Mesendoderm (in vitro differentiated cells): ENCODE results near the gene NECTIN4.
A peak's percentile ranks its signal among the peaks of the same experiment; 100 is the strongest.
"Not testable (repeated sequence)": the region's sequence is repeated elsewhere in the genome, so short reads cannot be mapped to it uniquely, and the experiment has no call there.

Experiments used
- DNase-seq: peaks from one replicate; pipeline ENCODE4 v3.0.0; 2013
- H2AK5ac ChIP-seq: 2 replicates; pipeline ENCODE4 v1.6.1; 2013; ENCODE audit warnings: low read length, inconsistent platforms
- H2BK120ac ChIP-seq: 2 replicates; pipeline ENCODE4 v1.6.1; 2013; ENCODE audit warnings: low read depth, mild to moderate bottlenecking, low read length, moderate library complexity, mixed read lengths
- H2BK15ac ChIP-seq: replicated peaks from 2 replicates; pipeline ENCODE4 v1.6.1; 2013; ENCODE audit warnings: low read depth, mild to moderate bottlenecking, moderate library complexity
- H2BK5ac ChIP-seq: 2 replicates; pipeline ENCODE4 v1.6.1; 2013; ENCODE audit warnings: low read length, inconsistent platforms
- H3K18ac ChIP-seq: 2 replicates; pipeline ENCODE4 v1.6.1; 2013; ENCODE audit warnings: mild to moderate bottlenecking, low read length, mixed read lengths
- H3K23ac ChIP-seq: one replicate; pipeline ENCODE4 v1.6.1; 2013; ENCODE audit warnings: low read length
- H3K27ac ChIP-seq: 2 replicates; pipeline ENCODE4 v1.5.1; 2013; ENCODE audit warnings: low read depth, mild to moderate bottlenecking, inconsistent platforms, low read length, moderate library complexity
- H3K27me3 ChIP-seq: 2 replicates; pipeline ENCODE4 v1.6.1; 2013; ENCODE audit warnings: low read length, control low read depth, mild to moderate bottlenecking, inconsistent platforms; ENCODE audit not compliant: insufficient read depth, poor library complexity
- H3K36me3 ChIP-seq: 2 replicates; pipeline ENCODE4 v1.6.1; 2013; ENCODE audit warnings: low read length, inconsistent platforms; ENCODE audit not compliant: control insufficient read depth, insufficient read depth
- H3K4ac ChIP-seq: one replicate; pipeline ENCODE4 v1.6.1; 2013; ENCODE audit warnings: low read depth, mild to moderate bottlenecking, low read length, moderate library complexity
- H3K4me1 ChIP-seq: 2 replicates; pipeline ENCODE4 v1.6.1; 2013; ENCODE audit warnings: low read depth, low read length, inconsistent platforms; ENCODE audit not compliant: control insufficient read depth
- H3K4me2 ChIP-seq: 2 replicates; pipeline ENCODE4 v1.6.1; 2013; ENCODE audit warnings: low read length
- H3K4me3 ChIP-seq: 2 replicates; pipeline ENCODE4 v1.5.1; 2013; ENCODE audit warnings: mild to moderate bottlenecking, low read length
- H3K56ac ChIP-seq: one replicate; pipeline ENCODE4 v1.6.1; 2013; ENCODE audit warnings: low read length
- H3K79me1 ChIP-seq: 2 replicates; pipeline ENCODE4 v1.6.1; 2013; ENCODE audit warnings: low read length, inconsistent platforms
- H3K79me2 ChIP-seq: 2 replicates; pipeline ENCODE4 v1.6.1; 2013; ENCODE audit warnings: mild to moderate bottlenecking, low read length; ENCODE audit not compliant: control insufficient read depth, insufficient read depth
- H3K9ac ChIP-seq: 2 replicates; pipeline ENCODE4 v1.6.1; 2013; ENCODE audit warnings: low read length, inconsistent platforms
- H4K5ac ChIP-seq: one replicate; pipeline ENCODE4 v1.6.1; 2013; ENCODE audit warnings: low read length
- H4K8ac ChIP-seq: one replicate; pipeline ENCODE4 v1.6.1; 2013; ENCODE audit warnings: low read depth, mild to moderate bottlenecking, control low read depth, low read length, moderate library complexity
- WGBS: extraction: QIAGEN DNeasy Blood & Tissue Kit; methylation state at CpG from one replicate; pipeline ENCODE4 v1.1.7; 2013; ENCODE audit warnings: low lambda C conversion rate, missing lambda C conversion rate; ENCODE audit not compliant: insufficient coverage; ENCODE audit errors: extremely low coverage; 5-methylcytosine and 5-hydroxymethylcytosine counted together

Gene NECTIN4

DNA sequence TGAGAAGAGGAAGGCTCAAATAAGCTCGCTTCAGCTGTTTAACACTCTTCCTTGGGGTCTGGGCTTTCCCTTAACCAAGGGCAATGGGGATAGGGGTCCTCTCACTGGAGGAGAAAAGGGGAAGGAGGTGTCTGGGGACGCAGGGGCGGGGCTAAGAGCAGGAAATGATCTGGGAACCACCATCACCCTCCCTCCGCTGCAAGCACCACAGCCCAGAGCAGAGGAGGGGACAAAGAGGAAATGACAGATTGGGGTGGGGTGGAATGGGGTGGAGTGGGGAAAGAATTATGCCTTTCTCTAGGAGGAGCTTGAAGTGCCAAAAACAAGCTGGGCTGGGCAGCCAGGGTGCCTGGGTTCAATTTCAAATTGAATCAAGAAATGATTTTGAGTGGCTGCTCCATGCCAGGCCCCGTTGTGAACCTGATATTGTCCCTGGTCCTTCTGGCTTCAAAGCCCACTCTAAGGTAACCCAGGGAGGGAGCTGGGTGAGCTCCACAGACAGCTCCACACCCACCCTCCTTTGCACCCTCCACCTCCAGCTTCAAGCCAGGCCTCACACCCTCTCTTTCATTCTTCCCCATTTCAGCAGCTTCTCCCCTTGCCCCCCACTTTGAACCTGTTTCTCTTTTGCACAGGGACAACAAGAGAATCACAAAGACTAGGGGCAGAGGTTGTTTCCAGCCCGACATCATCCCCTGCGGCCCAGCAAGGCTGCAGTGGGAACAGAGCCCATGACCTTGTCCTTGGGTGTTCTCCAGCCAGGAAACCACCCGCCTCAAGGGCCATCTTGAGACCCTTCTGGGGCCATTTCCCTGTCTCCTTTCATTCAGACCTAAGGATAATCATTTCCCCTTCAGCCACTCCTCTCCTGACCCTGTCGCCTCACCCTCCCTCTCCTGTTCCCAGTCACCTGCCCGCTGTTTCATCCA lies 20.8 kb downstream of the NECTIN4 start:
- H3K27ac ChIP-seq = no peak overlapping the region
- H2BK120ac ChIP-seq = no peak overlapping the region
- no peak overlapping the region for H3K4me3 ChIP-seq
- H3K79me1 ChIP-seq = no peaks in the 10 kb centered on the region
- no peak for DNase-seq
- no peak overlapping the region for H3K4ac ChIP-seq
- H3K79me2 ChIP-seq = no peaks in the 10 kb centered on the region
- no peak overlapping the region for H3K4me2 ChIP-seq
- H2BK5ac ChIP-seq = no peak overlapping the region
- peak overlapping the region; percentile 11 for H3K56ac ChIP-seq
- H3K4me1 ChIP-seq = peaks cover 3% of the 10 kb centered on the region
- no peak overlapping the region for H3K23ac ChIP-seq
- peak overlapping the region; percentile 87 for H4K8ac ChIP-seq
- no peak overlapping the region for H3K18ac ChIP-seq
- no peaks in the 10 kb centered on the region for H3K27me3 ChIP-seq
- no peak overlapping the region for H3K9ac ChIP-seq
- peak overlapping the region; percentile 1 for H4K5ac ChIP-seq
- H2BK15ac ChIP-seq = no peak overlapping the region
- no CpG with 5 or more reads among the region's 10 CpGs for WGBS
- no peak overlapping the region for H2AK5ac ChIP-seq
- H3K36me3 ChIP-seq = no peaks in the 10 kb centered on the region

DNA sequence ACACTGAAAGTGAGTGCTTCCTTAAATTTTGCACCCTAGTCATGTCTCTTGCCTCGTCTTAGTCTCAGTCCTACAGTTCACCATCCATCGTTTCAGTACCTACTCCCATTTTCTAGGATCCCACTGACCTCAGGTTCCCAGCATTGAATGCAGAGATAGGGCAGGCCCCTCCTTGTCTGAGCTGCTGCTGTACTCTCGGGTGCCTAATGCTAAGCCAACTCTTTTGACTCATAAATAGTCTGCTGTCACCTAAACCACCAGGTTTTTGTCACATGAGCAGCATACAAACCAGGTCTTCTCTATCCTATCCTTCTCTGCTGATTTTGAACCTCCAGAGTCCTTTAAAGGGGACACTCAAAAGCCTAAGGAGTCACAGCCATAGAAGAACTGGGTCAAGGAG lies 22.7 kb downstream of the NECTIN4 start:
- Histone ChIP-seq H3K79me1 (no peaks in the 10 kb centered on the region), H3K36me3 (no peaks in the 10 kb centered on the region), H3K18ac (no peak overlapping the region), H2BK120ac (no peak overlapping the region), H3K27me3 (no peaks in the 10 kb centered on the region), H2BK5ac (no peak overlapping the region), H3K9ac (peak overlapping the region; percentile 7), H2AK5ac (no peak overlapping the region), H3K4ac (no peak overlapping the region), H3K23ac (no peak overlapping the region), H4K8ac (no peak overlapping the region), H3K79me2 (no peaks in the 10 kb centered on the region), H3K4me1 (peaks cover 3% of the 10 kb centered on the region), H3K4me2 (no peak overlapping the region), H2BK15ac (no peak overlapping the region), H3K27ac (no peak overlapping the region), H4K5ac (no peak overlapping the region), H3K4me3 (no peak overlapping the region), H3K56ac (peak overlapping the region; percentile 49)
- WGBS = no CpG with 5 or more reads among the region's 3 CpGs
- DNase-seq = no peak

DNA sequence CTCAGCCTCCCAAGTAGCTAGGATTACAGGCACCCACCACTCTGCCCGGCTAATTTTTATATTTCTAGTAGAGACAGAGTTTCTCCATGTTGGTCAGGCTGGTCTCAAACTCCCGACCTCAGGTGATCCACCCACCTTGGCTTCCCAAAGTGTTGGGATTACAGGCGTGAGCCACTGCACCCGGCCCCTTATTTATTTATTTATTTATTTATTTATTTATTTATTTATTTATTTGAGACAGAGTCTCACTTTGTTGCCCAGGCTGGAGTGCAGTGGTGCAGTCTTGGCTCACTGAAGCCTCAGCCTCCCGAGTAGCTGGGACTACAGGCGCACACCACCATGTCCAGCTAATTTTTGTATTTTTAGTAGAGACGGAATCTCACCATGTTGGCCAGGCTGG lies 23.7 kb downstream of the NECTIN4 start:
- not testable (repeated sequence) for H4K5ac ChIP-seq, H3K79me2 ChIP-seq, H4K8ac ChIP-seq, DNase-seq, H3K4me1 ChIP-seq, H3K18ac ChIP-seq, H3K9ac ChIP-seq, H3K27me3 ChIP-seq, H2BK5ac ChIP-seq, H3K4me3 ChIP-seq, H2BK15ac ChIP-seq, H3K4ac ChIP-seq, H2AK5ac ChIP-seq, H3K36me3 ChIP-seq, H3K79me1 ChIP-seq, H3K4me2 ChIP-seq, H3K56ac ChIP-seq, H2BK120ac ChIP-seq, H3K23ac ChIP-seq, H3K27ac ChIP-seq
- no CpG with 5 or more reads among the region's 7 CpGs for WGBS

DNA sequence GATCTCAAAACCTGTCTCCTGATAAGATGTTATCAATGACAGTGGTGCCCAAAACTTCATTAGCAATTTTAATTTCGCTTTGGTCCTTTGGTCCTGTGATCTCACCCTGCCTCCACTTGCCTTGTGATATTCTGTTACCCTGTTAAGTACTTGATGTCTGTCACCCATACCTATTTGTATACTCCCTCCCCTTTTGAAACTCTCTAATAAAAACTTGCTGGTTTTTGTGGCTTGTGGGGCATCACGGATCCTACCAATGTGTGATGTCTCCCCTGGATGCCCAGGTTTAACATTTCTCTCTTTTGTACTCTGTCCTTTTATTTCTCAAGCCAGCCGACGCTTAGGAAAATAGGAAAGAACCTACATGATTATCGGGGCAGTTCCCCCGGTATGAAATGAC lies 25.4 kb downstream of the NECTIN4 start:
- H3K27me3 ChIP-seq, H3K18ac ChIP-seq, H2BK120ac ChIP-seq, H3K27ac ChIP-seq, H3K79me1 ChIP-seq, H4K5ac ChIP-seq, H3K4ac ChIP-seq, H3K9ac ChIP-seq, DNase-seq, H4K8ac ChIP-seq, H3K4me2 ChIP-seq, H3K4me1 ChIP-seq, H2BK15ac ChIP-seq, H3K23ac ChIP-seq, H3K79me2 ChIP-seq, H3K4me3 ChIP-seq, H3K56ac ChIP-seq, H3K36me3 ChIP-seq, H2AK5ac ChIP-seq, H2BK5ac ChIP-seq: not testable (repeated sequence)
- WGBS = no CpG with 5 or more reads among the region's 6 CpGs

DNA sequence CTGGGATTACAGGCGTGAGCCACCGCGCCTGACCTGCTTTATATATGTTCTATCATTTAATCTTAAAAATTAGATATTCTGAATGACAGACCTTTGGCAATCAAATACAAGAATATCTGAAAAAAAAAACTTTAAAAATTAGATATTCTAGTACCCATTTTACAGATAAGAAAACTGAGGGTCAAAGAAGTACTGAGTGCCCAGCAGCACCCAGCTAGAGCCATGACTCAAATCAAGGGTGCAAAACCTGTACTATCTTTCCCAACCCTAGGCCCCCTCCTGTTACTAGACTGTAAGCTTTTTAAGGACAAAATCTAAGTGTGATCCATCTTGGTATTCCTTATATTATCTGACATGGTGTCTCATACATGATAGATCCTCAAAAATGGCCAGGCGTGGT lies 27.9 kb downstream of the NECTIN4 start:
- WGBS = no CpG with 5 or more reads among the region's 4 CpGs
- no peak overlapping the region for H3K4me2 ChIP-seq
- no peak overlapping the region for H3K18ac ChIP-seq
- no peak overlapping the region for H3K4me3 ChIP-seq
- H3K27me3 ChIP-seq = no peaks in the 10 kb centered on the region
- H3K56ac ChIP-seq = no peak overlapping the region
- no peak overlapping the region for H2AK5ac ChIP-seq
- no peak overlapping the region for H2BK5ac ChIP-seq
- no peak for DNase-seq
- H2BK120ac ChIP-seq = no peak overlapping the region
- no peak overlapping the region for H4K8ac ChIP-seq
- H3K4ac ChIP-seq = no peak overlapping the region
- H3K36me3 ChIP-seq = no peaks in the 10 kb centered on the region
- no peak overlapping the region for H3K23ac ChIP-seq
- H3K9ac ChIP-seq = no peak overlapping the region
- H3K79me2 ChIP-seq = no peaks in the 10 kb centered on the region
- H3K79me1 ChIP-seq = no peaks in the 10 kb centered on the region
- H3K4me1 ChIP-seq = peaks cover 3% of the 10 kb centered on the region
- H4K5ac ChIP-seq = no peak overlapping the region
- H3K27ac ChIP-seq = no peak overlapping the region
- no peak overlapping the region for H2BK15ac ChIP-seq

DNA sequence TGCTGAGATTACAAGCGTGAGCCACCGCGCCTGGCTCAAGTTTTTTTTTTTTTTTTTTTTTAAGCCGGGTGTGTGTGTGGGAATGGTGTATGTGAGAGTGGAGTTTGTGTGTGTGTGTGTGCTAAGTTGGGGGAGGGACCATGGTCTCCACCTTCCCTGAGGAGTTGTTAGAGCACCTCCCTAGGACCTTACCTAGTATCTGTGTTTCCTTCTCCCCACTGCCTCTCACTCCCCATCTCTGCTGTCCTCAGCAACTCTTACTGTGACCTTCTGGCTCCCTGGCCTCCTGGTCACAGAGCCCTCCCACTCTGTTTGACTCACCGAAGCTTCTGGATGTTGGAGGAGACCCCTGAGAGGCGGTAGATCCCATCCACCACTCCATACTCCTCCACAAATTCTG lies 30.1 kb downstream of the NECTIN4 start:
- no peak overlapping the region for H3K9ac ChIP-seq
- WGBS = no CpG with 5 or more reads among the region's 6 CpGs
- H3K56ac ChIP-seq = peak overlapping the region; percentile 56

More for the DNA sequence above, 30.1 kb downstream of the NECTIN4 start:
- Histone ChIP-seq H3K4ac (no peak overlapping the region), H2BK120ac (no peak overlapping the region), H2AK5ac (peak overlapping the region; percentile 58), H3K27me3 (no peaks in the 10 kb centered on the region), H3K18ac (no peak overlapping the region), H3K79me2 (no peaks in the 10 kb centered on the region), H2BK15ac (no peak overlapping the region), H3K4me3 (no peak overlapping the region), H3K27ac (no peak overlapping the region), H3K36me3 (no peaks in the 10 kb centered on the region), H3K23ac (no peak overlapping the region), H2BK5ac (no peak overlapping the region), H4K8ac (no peak overlapping the region), H3K4me1 (peaks cover 2% of the 10 kb centered on the region), H4K5ac (no peak overlapping the region), H3K4me2 (no peak overlapping the region), H3K79me1 (no peaks in the 10 kb centered on the region)
- DNase-seq = no peak
